Amniotic stem cell (primary cell): Measurements from ENCODE around the gene ARHGEF10L.

Source experiments
- DNase-seq: peaks from one replicate; lab custom pipeline; 2025; lab: John Stamatoyannopoulos, UW

ARHGEF10L gene

DNA sequence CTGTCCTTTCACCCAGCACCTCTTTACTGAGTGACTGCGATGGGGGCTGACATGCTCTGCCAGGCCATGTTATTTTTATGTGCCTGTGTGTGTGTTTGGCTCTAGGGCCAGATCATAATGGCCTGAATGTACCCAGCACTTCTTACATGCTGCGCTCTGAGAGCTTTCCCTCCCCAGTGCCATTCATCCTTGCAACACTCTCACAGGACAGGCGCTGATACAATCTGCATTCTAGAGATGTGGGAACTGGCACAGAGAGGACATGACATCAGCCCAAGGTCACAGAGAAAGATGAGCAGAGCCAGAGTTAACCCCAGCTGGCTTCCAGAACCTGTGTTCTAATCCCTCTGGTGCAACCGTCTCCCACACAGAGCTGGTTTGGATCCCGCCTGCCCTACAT is 54.5 kb downstream of the ARHGEF10L start:
- DNase-seq = no peak

DNA sequence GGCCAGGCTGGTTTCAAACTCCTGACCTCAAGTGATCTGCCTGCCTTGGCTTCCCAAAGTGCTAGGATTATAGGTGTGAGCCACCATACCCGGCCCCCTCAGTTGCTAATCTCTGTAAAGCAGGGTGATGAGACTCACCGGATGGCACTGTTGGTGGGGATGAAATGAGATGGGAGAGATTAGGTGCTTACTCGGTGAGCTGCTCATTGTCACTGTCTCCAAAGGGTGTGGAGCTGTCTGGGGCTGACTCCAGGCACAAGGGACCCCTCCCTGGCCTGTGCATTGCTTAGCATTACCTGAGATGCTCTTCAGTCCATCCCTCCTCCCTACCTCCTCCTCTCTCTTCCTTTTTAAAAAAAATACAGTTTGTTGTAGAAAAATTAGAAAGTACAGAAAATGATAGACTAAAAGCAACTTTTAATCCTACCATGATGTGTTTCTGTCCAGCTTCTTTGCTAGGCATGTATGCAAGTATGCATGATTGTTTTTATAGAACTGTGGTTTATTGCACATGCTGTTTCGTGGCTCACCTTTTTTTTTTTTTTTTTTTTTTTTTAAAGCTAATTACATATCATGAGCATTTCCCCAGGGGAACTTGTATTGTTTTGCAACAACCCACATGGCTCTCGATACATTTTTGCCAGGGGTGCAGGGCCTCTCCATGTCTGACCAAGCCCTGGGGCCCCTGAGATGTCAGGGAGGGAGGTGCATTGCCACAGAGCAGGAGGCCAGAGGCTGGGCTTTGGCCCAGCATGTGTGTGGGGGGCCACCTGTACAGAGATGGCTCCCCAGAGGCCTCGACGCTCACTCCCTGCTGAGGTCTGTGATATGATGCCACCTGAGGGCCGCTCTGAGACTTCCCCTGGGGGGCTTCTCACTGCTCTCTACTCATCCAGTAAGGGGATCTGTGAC is 55.4 kb downstream of the ARHGEF10L start:
- DNase-seq = no peak

DNA sequence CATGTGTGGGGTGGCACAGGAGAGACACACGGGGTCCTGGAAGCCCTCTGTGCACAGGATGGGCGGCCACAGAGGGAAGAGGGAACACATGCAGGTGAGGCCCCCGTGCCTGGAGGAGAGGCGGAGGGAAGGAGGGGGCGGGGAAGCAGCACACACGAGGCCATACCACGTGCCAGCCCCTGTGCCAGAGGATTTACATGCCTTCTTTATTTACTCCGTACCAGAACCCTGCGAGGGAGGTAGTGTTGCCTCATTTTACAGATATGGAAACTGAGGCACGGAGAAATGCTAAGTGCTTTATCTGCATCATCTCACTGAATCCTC is 56.1 kb downstream of the ARHGEF10L start:
- DNase-seq = no peak

DNA sequence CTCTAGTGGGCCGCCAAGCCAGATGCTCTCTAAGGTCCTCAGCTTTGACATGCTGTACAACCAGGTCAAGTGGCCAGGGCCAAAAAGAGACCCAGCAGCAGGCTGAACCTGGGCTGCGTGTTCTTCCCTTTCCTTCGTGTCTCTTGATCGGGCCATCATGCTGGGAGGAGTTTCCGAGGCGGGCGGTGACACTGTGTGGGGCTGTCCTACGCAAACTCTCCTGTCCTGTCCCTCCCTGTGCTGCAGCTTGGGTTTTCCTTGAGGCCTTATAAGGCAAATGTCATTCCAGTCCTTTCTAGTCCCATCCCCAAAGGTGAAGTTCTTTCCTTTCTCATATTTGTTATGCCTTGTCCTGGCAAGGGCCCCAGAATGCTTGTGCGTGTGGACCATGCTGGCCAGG is 56.7 kb downstream of the ARHGEF10L start:
- DNase-seq = no peak

DNA sequence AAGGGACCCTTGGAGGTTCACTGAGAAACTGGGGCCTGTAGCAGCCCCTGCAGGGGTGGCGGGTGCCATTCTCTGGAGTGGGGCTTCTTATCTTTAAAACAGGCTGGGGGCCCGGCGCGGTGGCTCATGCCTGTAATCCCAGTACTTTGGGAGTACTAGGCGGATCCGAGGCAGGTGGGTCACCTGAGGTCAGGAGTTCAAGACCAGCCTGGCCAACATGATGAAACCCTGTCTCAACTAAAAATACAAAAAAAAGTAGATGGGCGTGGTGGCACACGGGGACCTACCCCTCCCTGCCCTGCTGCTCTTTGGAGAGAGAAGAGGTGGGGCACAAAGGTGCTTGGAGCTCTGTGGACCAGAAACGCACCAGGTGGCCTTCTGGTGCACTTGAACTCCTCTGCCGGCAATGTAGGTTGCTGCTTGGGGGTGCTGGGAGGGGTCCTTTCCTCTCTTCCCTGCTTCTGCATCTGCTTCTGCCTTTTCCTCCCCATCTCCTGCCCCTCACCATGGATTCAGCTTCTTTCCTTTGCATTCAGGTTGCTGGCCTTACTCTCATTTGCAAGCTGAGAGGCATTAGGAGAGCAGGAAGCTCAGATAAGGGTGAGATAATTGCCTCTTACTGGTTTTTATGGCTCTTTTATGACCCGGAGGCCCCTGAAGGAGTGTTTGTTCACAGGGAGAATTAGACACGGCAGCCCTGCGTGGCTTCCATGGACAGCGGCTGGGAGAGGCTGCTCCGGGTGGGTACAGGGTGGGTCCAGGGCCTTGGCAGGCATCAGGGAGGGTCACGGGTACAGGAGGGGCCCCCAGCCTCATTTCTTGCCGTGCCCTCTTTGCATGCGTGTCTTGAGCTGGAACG is 57.4 kb downstream of the ARHGEF10L start:
- DNase-seq = no peak

DNA sequence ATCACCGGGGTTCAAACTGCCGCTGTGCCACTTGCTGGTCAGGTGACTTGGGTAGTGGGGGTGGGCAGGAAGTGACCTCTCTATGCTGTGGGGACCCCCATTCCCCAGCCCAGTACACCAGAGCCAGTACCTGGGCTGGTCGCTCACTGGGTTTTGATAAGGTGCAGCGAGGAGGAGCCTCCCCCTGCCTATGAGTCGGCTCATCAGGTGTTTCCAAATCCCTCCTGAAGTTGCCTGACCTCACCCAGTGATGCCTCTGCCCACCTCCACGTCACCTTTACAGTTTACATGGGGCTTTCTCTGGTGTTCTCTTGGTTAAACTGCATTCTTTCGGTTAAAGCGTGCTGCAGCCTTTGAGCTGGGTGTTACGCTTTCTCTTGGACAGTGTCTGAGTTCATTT is 58.2 kb downstream of the ARHGEF10L start:
- DNase-seq = no peak

DNA sequence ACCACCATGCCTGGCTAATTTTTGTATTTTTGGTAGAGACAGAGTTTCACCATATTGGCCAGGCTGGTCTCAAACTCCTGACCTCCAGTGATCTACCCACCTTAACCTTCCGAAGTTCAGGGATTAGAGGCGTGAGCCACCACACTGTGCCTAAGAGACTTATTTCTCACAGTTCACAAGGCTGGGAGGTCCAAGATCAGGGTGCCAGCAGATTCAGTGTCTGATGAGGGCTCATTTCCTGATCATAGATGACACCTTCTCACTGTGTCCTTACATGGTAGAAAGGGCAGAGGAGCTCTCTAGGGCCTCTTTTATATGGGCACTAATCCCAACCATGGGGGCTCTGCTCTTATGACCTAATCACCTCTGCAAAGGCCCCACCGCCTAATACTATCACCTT is 58.8 kb downstream of the ARHGEF10L start:
- DNase-seq = no peak

DNA sequence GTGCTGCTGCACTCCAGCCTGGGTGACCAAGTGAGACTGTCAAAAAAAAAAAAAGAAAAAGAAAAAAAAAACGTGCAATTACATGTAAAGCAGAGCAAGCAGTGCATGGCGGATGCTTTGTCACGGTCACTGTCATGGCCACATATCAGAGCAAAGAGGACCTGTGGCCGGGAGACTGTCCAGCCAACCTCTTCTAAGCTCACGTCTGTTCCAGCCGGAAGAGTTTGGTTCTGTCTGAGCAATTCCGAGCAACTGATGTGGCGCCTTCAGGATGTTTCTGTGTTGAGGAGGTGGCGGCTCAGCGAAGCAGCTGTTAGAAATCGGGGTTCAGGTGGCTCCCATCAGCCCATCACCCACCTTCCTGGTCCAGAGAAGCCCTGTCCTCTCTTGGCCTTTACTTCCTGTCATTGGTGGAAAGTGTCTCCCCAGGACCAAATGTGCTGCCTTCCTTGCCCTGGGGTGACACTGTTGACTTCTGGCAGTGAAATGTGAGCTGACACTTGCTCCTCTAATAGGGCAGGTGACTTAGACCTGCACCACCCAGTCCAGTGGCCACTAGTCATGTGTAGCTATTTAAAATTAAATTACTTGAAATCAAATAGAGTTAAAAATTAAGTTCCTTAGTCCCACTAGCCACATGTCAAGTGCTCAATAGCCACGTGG is 59.9 kb downstream of the ARHGEF10L start:
- no peak for DNase-seq

DNA sequence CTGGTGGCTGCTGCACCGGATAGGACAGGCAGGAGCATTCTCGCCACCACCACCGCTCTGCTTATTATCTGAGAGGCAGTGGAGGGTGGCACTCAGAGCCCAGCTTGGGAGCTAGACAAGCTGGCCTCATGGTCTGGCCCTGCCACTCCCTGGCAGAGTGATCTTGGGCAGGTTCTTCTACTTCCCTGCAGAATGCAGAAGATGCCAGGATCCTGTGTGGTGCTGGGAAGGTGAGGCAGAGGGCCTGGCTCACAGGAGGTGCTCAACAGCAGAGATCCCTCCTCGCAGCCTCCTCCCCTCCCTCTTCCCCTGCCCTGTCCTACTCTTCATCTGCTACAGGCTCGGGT is 60.4 kb downstream of the ARHGEF10L start:
- no peak for DNase-seq

DNA sequence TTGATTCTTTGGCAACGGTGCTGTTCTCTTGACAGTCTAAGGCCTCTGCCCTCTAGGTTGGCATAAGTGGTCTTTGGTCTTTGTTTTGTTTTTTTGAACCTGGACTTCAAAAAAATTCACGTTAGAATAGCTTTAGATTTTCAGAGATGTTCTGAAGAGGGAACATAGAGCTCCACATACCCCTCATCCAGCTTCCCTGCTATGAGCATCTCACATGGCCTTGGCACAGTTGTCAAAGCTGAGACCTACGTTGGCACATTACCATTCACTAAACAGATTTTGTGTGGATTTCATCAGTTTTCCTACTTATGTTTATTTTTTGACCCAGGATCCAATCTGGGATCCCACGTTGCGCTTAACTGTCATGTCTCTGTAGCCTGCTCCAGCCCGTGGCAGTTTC is 60.8 kb downstream of the ARHGEF10L start:
- DNase-seq = no peak

DNA sequence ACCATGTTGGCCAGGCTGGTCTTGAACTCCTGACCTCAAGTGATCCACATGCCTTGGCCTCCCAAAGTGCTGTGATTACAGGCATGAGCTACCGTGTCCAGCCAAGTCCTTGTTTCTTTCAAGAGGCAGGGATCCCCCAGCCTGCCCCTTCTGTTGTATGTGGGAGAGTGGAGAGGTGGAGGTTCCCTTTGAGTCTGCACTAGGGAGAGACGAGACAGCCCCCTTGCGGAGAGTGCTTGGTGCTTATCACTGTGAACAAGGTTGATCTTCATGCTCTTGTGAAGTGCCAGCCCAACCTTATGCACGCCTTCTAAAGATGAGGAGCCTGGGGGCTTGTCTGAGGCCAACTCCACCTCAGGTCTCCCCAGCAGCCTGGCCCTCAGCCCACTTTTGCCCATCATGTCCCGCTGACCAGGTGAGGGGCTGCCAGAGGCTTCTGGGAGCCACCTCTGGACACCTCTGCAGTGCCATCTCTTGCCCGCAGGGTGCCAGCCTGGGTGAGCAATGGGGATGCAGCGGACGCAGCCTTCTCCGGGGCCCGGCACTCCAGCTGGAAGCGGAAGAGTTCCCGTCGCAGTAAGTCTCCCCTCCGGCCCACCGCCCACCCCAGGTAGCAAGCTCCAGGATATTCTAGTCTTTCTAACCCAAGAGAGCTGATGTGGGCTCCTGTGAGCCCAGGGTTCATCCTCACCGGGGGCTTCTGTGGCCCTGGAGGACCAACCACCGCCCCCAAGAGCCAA is 62.3 kb downstream of the ARHGEF10L start:
- no peak for DNase-seq

DNA sequence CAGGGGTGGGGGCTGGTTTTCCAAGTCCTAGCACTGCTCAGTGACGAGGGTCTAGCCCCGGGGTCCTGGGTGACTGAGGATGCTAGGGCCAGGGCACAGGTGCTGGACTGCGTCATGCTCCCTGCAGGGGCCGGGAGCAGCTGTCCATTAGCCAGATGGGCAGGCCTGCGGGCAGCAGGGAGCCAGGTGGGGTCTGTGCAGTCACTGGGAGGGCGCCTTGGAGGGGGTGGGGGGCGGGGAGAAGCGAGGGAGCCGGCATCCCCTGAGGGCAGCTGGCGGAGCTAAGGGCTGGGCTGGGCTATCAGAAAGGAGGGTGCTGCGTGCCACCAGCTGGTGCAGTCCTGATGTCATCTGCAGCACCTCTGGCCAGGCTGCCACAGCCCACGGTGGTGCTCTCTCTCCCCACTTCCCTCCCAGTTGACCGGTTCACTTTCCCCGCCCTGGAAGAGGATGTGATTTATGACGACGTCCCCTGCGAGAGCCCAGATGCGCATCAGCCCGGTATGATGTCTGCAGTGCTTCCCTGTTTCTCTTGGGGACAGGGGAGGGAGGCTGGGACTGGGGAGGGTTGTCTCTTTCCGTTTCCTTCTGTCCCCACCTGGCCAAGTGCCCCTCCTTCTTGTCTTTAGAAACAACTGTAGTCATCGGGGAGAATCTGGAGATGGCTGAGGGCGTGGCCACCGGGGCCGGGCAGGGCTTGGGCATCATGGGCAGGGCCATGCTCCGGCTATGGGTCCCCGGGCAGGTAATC is 63.8 kb downstream of the ARHGEF10L start:
- DNase-seq = no peak

DNA sequence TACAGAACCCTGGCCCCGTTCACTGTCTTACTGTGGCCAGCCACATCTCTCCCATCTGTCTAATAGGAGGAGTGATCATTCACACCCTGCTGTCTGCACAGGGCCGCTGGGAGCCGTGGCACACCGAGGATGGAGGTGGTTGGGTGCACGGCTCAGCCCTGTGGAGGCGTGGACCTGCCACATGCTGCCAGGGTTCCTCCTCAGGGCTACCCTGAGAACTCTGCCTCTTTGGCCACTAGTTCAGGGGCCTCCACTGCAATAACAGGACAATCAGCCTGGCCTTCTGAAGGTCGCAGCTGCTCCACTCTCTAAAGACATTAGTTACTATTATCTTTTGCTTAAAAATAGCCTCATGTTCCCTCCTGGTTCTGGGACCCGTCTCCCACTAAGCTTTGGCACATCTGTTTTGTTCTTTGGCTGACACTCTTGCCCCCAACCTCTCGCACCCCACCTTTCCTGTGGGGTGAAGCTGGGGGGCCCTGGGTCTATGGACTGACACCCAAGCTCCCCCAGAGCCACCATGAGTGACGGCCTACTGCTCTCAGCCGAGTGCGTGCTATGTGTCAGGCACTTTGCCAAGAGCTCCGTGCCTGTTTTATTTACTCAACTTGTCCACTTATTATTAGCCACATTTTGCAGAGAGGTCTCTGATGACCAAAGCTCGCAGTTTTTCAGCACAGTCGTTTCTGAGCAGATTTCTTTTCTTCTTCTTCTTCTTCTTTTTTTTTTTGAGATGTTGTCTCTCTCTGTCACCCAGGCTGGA is 66.3 kb downstream of the ARHGEF10L start:
- no peak for DNase-seq

DNA sequence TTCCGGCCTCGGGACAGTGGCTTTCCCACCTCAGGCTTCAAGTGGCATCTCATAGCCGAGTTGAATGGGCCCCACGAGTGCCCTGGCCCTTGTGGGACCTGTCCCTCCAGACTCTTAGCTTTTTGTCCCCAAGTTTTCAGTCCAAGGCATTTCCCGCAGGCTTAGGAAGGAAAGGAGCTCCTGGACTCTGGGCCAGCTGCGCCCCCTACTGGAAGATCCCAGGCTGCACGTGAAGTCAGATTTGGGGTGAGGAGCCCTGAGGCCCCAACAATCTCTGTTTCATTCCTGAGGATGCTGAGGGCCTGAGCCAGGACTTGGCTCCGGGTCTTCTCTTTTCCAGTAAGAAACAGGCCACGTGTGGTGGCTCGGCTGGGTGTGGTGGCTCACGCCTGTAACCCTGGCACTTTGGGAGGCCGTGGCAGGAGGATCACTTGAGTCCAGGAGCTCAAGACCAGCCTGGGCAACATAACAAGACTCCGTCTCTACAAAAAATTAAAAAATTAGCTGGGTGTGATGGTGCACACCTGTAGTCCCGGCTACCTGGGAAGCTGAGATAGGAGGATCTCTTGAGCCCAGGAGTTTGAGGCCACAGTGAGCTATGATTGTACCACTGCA is 67.4 kb downstream of the ARHGEF10L start:
- DNase-seq = no peak

DNA sequence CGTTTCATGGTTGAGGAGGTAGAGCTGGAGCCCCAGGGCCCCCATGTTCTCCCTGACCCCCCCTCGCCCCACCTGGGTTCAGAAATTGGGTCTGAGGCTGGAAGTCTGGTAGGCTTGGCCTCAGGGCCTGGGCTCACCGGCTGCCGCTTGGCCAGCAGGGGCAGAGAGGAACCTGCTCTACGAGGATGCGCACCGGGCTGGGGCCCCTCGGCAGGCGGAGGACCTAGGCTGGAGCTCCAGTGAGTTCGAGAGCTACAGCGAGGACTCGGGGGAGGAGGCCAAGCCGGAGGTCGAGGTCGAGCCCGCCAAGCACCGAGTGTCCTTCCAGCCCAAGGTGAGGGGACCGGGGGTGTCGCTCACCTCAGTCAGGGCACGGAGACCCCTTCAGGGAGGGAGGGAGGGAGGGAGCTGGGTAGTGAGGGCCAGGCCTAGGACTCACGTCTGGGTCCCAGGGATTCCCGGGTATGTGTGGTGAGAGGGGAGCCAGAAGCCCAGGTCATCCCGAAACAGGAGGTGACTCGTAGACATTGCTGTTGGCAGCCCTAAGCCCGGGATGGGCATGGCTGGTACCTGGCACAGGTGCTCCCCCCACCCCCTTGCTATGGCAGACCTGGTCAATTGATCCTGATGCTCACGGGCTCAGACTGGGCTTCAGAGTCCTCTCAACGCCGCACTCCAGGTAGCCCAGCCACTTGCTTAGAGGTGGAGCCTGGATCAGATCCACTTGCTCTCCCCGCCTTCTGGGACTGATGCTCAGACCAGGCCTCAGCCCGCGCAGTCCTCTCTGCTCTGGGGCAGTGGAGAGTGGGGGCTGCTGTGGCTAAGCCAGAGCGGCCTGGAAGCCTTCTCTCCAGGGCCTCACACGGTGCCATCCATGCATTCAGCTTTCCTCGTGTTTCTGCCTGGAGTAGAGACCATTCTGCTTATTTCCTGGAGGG is 68.4 kb downstream of the ARHGEF10L start:
- no peak for DNase-seq

DNA sequence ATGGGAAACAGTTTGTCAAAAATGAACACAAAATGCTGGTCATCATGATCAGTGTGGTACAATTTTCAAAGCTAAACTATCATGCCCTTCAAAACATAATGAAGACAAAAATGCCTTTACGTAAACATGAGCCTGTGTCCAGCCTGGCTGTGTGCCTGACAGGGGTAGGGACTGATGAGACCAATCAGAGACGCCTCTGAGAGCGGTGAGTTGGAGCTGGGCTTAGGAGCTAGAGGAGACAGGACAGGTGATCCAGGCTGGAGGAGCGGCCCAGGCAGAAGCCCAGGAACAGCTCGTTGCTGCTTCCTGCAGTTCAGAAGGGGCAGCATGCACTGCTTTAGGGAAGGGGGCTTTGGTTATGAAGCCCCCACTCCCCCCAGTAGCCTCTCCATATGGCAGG is 70.0 kb downstream of the ARHGEF10L start:
- no peak for DNase-seq

DNA sequence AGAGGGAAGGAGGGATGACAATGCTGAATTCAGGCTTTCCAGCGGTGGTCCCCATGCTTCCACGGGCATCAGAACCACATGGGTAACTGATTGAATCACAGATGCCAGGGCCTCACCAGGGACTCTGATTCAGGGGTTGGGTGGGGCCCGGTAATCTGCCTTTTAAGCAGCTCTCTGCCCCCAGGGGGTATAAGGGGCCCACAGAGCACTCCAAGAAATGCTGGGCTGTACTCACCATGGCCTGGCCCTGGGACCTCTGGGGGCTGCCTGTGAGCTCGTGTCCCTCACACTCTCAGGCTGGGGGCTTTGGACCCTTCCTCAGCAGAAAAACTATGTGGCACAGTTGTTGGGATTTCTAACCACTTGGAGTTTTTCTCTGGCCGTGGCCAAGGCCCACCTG is 70.6 kb downstream of the ARHGEF10L start:
- DNase-seq = no peak

DNA sequence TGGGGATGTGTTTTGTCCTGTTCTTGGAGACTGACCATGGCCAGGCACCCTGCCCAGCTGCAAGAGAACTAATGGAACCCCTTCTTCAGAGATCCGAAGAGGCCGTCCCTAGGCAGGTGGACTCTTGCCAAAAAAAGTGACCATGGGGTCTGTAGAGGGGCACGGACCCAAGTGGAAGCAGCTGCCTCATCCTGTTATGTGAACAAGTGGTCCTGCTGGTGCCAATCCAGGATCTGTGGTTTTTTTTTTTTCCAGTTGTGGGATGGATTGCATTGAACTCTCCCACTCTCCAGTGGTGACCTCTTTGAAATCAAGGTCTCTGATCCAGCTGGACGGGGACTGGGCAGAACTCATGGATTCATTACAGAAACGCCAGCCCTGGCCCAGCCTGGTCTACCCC is 71.2 kb downstream of the ARHGEF10L start:
- DNase-seq = no peak

DNA sequence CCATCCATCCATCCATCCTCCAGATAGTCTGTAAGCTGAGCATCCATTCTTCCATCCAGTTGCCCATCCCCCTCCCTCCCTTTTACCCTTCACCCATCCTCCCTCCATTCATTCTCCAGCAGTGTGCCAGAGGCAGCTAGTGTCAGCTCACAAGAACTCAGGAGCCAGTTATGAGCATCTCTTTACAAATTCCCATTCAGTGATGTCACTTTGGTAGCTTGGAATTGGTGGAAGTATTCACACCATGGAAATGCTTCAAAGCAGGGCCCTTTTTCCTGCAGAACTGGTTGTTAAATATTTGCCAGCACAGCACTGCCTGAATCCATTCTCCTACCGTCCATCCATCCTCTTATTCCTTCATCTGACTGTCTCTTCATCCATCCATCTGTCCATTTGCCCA is 72.5 kb downstream of the ARHGEF10L start:
- no peak for DNase-seq
